HG03159 (cell line): Measurements from ENCODE around the gene DUOX1.

Experiments
- ATAC-seq: cut with Tn5 transposase; IDR thresholded peaks from one replicate; pipeline ENCODE4 v1.9.1; 2021; ENCODE audit warnings: mild to moderate bottlenecking, moderate library complexity; ENCODE audit not compliant: unreplicated experiment

DUOX1 gene

DNA sequence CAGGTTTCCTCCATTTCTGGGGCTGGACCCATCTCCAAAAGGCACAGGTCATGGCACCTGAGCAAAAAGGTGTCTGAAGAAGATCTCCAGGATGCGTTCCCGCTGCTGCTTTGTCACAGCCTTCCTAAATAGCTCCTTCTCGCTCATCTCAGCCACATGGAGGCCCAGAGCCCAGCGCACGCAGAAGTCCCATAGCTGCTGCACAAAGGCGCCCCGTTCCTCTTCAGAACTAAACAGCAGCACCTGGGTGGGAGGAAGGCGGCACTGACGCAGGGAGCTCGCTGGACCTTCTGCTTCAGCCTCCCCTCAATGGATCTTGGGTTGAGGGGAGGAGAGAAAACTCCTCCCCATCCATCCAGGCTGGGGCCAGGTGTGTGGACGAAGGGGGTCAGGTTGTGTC, 24.2 kb upstream of the DUOX1 start:
- ATAC-seq, result no peak

DNA sequence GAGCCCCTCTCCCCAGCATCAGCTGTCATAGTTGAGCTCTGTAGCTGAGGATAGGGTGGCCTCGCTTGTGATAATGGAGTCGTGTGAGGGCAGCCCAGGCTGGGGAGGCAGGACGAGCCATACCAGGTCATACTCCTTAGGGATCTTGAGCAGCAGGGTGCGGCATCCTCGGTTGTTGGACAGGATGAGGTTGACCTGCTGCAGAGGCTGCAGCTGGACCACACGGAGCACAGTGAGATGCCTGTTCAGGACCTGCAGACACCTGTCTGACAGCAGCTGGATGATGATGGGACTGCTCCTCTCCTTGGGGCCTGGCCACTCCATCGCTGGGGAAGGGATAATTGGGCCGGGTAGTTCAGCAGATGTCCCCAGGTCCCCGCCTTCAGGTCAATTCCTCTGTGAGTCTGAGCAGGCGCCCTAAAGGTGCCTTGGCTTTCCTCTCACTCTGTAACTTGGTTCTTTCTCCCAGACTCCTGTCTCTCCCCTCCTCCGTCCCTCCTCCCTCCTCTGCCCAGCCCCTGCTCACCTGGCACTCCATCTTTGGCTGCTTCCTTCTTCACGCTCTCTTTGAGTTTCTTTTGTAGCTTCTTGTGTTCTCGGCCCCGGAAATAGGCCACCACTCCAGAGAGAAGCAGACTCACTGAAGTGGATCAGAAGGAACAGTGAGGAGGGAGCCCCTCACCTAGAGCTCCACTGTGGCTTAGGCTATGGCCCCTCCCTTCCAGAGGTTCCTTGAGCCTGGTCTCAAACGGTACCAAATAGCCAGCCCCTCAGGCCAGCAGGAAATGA, 23.6 kb upstream of the DUOX1 start:
- no peak for ATAC-seq

DNA sequence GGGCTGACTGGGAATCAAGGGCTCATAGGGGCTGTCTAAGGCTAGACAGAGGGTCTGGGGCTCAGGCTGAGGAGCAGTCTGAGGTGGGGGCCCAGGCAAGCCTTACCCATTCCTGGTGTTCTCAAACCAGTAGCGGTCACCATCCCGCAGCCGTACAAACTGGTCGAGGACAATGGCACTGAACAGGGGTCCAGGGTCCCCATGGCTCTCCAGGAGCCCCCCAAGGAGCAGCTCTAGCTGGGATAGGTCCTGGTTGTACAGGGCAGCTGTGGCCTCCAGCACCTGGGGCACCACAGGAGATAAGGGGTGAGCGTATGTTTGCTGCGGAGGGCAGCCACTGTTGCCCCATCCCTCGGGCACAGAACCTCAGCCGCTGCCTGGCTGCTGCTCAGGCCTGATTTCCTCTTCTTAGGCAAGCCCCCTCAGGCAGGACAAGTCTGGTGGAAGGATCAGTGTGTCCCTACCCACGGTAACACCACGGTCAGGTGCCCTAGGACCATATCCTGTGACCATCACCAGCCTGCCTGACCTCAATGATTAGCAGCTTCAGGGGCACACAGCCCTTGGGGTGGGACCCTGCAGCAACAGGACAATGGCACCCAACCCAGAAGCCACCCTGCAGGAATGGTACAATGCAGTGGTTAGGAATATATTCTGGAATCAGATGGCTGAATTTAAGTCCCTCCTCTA, 21.7 kb upstream of the DUOX1 start:
- no peak for ATAC-seq

DNA sequence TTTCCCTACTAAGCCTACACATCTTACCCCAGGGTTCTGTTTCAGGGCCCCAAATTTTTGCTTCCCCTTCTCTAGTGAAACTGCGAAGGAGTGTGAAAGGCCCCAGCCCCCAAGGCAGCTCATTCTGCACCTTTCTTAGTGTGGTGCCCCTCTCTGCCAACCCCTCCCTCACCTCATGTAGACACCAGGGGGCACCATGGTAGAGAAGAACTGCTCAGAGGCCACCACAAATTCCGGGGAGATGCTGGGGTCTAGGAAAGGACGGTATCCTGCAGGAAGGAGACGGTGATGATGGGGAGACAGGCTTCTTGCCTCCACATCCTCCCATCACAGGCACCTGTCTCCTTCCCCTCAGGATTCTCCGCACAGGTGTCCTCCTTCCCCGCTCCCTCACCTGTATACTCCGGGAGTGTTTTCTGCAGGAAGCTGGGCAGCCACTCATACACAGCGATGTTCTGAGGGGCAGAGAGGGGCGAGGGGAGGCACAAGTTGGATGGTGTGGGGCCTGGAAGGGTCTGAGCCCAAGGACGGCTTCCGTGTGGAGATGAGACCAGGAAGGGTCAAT, 19.5 kb upstream of the DUOX1 start:
- no peak for ATAC-seq

DNA sequence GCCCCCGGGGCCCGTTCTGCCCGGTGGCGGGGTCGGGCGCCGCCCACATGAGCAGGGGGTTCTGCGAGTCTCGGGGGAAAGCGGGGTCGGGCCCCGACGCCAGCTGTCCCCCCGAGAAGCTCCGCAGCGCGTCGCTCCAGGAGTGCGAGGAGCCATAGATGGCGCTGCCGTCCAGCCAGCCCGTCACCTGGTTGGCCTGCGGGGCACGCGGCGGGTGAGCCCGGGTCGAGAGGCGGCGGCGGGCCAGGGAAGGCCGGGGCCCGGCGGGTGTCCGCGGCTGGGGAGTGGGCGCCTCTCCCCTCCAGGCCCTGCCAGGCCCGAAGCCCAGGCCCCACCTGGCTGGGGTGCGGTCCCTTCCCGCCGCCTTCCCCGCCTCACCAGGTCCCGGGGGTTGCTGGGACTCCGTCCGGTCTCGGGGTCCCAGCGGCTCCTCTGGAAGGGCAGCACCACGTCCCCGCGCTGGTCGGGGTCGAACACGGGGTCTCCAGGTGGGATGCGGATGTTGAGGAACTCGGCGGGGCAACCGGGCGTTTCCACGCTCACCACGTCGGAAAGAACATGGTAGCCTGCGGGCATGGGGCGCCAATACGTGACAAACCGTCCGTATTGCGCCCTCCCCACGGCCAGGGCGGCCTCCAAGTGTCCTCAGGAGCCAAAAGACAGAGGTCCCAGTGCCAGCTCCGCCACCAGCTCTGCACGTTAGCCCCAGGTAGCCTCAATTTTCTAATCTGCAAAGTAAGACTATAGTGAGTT, 18.2 kb upstream of the DUOX1 start:
- ATAC-seq, result no peak

DNA sequence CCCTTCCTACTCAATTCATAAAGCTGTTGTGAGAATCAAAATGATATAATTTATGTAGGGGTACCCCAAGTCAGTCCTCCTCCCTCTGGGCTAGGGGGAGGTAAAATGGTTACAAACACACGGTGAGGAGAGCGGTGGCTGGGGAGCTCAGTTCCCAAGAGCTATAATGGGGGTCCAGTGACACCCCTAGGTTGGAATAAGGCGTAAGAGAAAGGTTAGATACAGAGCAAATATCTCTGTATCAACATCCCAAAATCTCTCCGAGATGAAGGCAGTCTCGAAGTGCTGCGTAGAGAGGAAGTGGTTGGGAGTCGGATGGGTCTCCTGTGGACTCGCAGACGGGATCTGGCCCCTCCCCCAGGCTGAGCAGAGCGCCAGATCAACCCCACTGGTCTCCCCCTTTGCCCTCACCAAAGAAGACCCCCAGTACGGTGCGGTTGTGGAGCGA, 17.6 kb upstream of the DUOX1 start:
- ATAC-seq, result no peak

DNA sequence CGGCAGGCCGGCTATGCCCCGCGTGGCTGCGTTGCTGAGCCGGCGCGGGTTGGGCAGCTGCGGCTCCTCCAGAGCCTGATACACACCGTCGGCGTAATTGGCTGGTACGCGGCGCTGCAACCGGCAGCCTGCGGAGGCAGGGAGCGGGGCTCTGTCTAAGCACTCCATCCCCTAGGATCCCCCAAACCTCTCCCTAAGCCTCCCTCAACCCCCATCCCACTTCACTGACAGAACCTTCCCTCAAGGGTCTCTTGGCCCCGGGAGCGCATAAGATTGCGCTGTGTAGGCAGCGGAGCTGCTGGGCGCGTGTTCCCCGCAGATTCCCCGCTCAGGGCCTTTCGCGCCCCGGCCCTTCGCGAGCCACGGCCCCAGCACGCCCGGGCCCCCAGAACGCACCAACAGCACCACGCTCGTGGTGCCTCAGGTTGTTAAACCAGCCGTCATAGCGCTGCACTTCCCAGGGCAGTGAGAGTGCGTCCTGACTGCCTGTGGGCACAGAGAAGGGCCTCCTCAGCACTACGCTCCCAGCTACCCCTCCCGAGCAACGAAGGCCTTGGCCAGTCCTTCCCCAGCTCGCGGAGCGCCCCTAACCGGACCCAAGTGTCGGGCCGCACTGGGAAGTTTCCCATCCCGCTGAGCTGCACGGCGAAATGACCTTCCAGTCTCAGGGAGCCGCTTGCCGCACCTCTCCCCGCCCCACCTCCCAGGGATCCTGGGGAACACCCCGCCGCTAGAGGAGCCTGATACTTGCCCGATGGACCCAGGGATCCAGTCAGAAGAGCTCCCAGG, 17.0 kb upstream of the DUOX1 start:
- no peak for ATAC-seq

DNA sequence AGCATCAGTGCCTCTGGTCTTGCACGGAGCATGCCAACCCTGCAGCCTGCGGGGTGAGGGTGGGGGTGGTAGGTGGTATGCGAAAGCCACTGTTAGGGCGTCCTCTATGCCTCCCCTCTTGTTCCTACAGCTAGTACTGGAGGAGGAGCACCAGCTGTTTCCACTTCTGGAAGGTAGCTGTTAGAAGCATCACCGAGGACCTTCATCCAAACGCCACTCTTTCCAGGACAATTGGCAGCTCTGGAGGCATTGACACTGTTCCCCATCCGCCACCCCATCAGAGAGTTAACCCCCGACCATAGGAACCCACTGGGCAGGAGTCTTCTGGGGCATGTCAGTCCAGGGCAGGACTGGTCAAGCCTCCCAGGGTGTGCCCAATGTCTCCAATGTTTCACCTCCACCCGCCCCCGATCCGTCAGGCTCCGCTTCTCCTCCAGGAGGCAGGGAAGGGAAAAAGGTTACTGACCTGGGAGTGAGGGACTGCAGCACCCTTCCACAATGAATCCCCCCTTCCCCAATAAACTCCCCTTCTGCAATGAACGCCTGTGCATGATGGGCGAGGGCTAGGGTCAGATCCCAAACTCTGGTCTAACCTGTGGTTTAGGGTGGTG, 16.3 kb upstream of the DUOX1 start:
- ATAC-seq, result no peak

DNA sequence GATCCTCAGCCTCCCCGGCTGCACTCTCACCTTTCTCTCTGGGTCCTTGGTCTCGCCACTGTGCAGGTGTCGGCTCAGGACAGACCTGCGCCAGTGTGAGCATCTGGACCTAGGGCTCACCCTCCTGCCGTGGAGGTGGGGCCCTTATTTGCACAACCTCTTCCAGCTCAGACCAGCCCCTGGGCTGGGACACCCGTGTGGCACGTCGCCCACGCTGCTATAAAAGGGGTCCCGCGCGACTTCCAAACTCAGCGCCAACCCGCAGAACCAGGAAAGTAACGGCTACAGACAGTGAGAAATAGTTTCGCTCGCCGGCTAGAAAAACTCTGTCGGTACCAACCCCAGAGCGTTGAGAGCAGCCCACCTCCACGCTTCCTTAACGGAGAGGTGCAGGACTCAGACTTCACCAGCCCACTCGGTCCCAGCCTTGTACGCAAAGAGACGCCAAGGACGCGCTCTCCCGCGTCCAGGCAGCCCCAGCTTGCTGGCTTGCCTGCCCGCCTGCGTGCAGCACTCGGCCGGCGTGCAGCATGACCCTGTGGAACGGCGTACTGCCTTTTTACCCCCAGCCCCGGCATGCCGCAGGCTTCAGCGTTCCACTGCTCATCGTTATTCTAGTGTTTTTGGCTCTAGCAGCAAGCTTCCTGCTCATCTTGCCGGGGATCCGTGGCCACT, 15.6 kb upstream of the DUOX1 start, which contains the start of the genes DUOX2 and DUOXA2:
TSS of gene DUOX2 (minus strand) at position 97 of the 675 bp plus-strand sequence. CDS start 761 bp downstream, outside the sequence.
TSS of gene DUOXA2 (plus strand) at position 251 of the 675 bp plus-strand sequence. CDS start at position 531, 280 bp downstream.
- no peak for ATAC-seq

DNA sequence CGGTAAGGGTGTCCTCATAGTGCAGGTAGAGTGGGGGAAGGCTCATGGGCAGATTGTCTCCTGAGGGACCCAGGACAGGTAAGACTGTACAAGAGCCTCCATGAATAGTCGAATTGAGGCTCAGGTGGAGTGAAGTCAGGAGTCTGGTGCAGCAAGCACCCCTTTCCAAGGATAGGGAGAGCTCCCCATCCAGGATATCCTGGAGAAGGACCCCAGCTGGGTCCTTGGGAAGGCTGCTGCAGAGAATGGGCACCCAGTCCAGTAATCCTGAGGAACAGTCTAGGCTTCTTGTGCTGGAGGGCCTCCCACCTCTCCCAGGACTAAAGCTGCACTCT, 15.1 kb upstream of the DUOX1 start:
- no peak for ATAC-seq

DNA sequence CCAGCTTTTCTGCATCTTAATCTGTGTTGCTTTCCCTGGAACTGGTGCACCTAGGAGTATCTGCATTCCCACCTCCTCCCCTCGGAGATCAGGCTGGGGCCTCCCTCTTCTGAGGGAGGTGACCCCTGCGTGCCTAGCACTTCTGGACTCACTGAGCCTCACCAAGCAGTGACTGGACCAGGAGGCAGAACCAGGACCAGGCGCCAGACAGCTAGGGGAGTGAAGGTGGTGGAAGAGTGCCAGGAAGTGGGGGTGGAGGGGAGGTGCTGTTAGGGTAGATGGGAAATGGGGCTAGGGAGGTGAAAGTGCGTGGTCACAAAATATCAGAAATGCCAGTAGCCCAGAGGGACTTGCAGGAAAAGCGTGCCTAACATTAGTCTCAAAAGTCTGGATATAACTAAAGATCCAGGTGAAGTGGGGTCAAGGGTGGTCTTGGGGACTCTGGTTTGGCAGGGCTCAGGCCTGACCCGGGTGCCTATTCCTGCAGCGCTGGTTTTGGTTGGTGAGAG, 14.4 kb upstream of the DUOX1 start:
- ATAC-seq, result no peak

DNA sequence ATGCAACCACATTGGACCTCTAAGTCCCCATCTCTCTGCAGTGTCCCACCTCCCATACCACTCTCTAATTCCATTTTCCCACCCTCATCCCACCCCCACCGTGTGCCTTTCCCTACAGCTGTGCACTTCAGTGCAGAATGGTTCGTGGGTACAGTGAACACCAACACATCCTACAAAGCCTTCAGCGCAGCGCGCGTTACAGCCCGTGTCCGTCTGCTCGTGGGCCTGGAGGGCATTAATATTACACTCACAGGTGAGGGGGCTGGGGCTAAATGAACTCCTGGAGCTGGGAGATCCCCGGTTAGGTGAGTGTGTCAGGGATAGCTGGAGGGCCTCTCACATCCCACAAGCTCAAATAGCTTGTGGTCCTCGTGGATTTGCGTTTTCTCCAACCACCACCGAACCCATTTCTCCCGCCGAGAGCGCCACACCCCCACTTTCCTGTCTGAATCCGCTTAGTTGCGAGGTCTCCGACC, 13.8 kb upstream of the DUOX1 start:
- ATAC-seq, result no peak

DNA sequence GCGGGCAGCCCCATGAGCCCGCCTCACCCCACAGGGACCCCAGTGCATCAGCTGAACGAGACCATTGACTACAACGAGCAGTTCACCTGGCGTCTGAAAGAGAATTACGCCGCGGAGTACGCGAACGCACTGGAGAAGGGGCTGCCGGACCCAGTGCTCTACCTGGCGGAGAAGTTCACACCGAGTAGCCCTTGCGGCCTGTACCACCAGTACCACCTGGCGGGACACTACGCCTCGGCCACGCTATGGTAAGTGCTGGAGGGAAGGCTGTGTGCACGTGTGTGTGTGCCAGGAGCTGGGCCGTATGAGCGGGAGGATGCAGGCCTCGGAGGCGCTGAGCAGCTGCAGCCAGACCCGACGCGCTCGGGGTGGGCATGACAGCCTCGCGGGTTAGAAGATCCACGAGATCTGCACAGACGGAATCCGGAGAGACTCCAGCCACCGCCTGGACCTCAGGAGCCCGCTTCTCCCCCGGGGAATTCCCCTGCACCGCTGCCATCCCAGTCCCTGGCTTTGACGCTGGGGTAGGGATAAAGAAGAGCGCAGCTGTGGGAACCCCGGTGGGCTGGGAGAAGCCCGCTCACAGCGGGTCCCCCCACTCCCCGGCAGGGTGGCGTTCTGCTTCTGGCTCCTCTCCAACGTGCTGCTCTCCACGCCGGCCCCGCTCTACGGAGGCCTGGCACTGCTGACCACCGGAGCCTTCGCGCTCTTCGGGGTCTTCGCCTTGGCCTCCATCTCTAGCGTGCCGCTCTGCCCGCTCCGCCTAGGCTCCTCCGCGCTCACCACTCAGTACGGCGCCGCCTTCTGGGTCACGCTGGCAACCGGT, 13.1 kb upstream of the DUOX1 start:
- ATAC-seq, result no peak

DNA sequence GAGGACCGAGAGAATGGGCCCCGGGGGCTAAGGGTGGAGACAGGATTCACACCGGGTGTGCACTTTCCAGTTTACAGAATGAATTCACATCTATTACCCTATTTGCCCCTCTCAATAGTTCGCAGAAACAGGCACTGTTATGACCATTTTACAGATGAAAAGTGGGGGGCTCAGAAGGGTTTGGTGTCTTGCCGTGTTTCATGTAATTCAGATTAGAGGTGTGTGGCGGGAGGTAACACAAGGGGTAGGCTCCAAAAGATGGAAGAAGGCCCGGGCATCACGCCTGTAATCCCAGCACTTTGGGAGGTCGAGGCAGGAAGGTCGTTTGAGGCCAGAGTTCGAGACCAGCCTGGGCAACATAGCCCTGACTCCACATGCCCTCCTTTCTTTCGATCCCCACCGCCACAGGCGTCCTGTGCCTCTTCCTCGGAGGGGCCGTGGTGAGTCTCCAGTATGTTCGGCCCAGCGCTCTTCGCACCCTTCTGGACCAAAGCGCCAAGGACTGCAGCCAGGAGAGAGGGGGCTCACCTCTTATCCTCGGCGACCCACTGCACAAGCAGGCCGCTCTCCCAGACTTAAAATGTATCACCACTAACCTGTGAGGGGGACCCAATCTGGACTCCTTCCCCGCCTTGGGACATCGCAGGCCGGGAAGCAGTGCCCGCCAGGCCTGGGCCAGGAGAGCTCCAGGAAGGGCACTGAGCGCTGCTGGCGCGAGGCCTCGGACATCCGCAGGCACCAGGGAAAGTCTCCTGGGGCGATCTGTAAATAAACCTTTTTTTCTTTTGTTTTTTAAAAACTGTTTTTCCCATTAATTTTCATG, 12.3 kb upstream of the DUOX1 start:
- no peak for ATAC-seq

DNA sequence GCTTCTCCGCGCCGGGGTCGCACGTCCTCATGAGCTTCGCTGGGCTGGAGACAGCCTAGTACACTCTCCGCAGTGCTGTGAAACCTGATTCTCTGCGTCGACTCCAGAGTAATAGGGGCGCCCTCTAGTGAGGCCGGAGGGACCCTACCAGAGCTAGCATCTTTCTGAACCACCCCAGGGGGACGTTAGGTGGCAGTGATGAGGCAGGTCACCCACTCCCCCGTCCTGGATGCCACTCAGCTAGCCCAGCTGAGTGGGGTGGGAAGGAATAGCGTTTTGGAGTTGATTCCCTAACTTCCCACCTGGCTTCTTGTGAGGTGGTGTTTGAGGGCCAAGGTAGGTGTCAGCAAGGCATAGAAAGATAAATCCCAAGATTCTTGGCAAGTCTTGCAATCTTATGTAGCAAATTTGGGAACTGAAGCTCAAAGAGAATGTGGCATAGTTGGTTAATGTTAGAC, 11.6 kb upstream of the DUOX1 start:
- peak; percentile 95 for ATAC-seq

DNA sequence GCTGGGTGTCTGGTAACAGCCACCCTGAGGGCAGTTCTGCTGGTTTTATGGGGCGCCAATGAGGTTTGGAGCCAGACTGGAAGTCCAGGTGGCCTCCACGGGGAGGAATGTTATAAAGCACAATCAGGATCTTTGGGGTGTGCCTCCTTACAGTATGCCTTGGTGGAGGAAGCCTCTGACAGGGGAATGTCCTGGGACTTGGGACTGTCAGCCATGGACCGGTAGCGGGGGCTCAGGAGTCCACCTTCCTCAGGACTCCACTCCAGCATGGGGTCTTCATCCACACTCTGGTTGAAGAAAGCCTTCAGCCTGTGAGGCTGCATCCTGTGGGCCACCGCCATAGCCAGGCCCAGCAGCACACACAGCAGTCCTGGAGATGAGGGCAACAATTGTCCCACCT, 10.8 kb upstream of the DUOX1 start:
- no peak for ATAC-seq
